CD4-positive, alpha-beta T cell (primary cell): ENCODE data around the gene NFKBIZ. TPM values are rescaled to one million over a fixed set of nuclear protein-coding genes. Genes with fewer than 3 reads are reported as not detected.

Source experiments
- ATAC-seq: fragments of 200-7000 bp; cut with Tn5 transposase; one replicate; pipeline ENCODE4 v1.10.0; 2022; ENCODE audit warnings: mild to moderate bottlenecking; ENCODE audit not compliant: poor library complexity
- CTCF ChIA-PET: fragments of 350-600 bp; sonication (Branson Sonifier 250); formaldehyde crosslinking; loops from one replicate; lab custom pipeline; 2021; ENCODE audit warnings: antibody characterized with exemption, inconsistent platforms; lab: Charles Lee
- POLR2A ChIA-PET: fragments of 350-600 bp; sonication (Branson Sonifier 250); formaldehyde crosslinking; loops from one replicate; lab custom pipeline; 2021; ENCODE audit warnings: antibody characterized with exemption, inconsistent platforms; lab: Charles Lee
- DNase-seq, 14 experiments: peaks; one replicate each; pipeline ENCODE4 v3.0.0-alpha.2; 2013 to 2020; ENCODE audit warnings: mixed read lengths in 2 of 14
- H3K27ac ChIP-seq, 2 donors: one replicate each; pipeline versions ENCODE4 v1.5.1 to v1.7.0; 2013; ENCODE audit warnings: low read length in 2 of 2, low read depth in 1 of 2, mild to moderate bottlenecking in 1 of 2
- H3K27me3 ChIP-seq, 2 experiments: 1 replicate in 1 of 2; 2 replicates in 1 of 2; pipeline versions ENCODE4 v1.6.1 to v1.7.0; 2013; ENCODE audit warnings: low read length in 2 of 2, control low read depth in 1 of 2, mild to moderate bottlenecking in 1 of 2, moderate library complexity in 1 of 2; ENCODE audit not compliant: insufficient read depth in 2 of 2, control insufficient read depth in 1 of 2
- H3K36me3 ChIP-seq: one replicate; pipeline ENCODE4 v1.6.1; 2013; ENCODE audit warnings: low read length, control low read depth; ENCODE audit not compliant: insufficient read depth
- H3K4me1 ChIP-seq: one replicate; pipeline ENCODE4 v1.6.1; 2013; ENCODE audit warnings: low read length, control low read depth; ENCODE audit not compliant: insufficient read depth
- H3K4me3 ChIP-seq: one replicate; pipeline ENCODE4 v1.5.1; 2013; ENCODE audit warnings: mild to moderate bottlenecking, low read length, moderate library complexity
- H3K9me3 ChIP-seq, 2 experiments: 1 replicate in 1 of 2; 2 replicates in 1 of 2; pipeline versions ENCODE4 v1.6.1 to v1.7.0; 2013; ENCODE audit warnings: low read length in 2 of 2, mild to moderate bottlenecking in 2 of 2, control low read depth in 1 of 2, moderate library complexity in 1 of 2; ENCODE audit not compliant: control insufficient read depth in 1 of 2, insufficient read depth in 1 of 2
- H3K27ac Mint-ChIP-seq: one replicate; pipeline ENCODE4 v1.8.0; 2020; ENCODE audit warnings: mixed read lengths
- H3K27me3 Mint-ChIP-seq: one replicate; pipeline ENCODE4 v1.8.0; 2021; ENCODE audit warnings: mixed read lengths
- H3K36me3 Mint-ChIP-seq: one replicate; pipeline ENCODE4 v1.8.0; 2021; ENCODE audit warnings: low read depth, mixed read lengths
- H3K4me1 Mint-ChIP-seq: one replicate; pipeline ENCODE4 v1.8.0; 2021; ENCODE audit warnings: low read depth, mixed read lengths
- H3K4me3 Mint-ChIP-seq: one replicate; pipeline ENCODE4 v1.8.0; 2020; ENCODE audit warnings: mild to moderate bottlenecking, mixed read lengths
- H3K9me3 Mint-ChIP-seq: one replicate; pipeline ENCODE4 v1.8.0; 2020; ENCODE audit warnings: mixed read lengths
- CTCF ChIP-seq: fragments of 200-600 bp; IDR thresholded peaks from one replicate; pipeline ENCODE4 v1.8.0; 2022; ENCODE audit warnings: antibody characterized with exemption, mild to moderate bottlenecking
- intact Hi-C, 2 experiments: fragments of 100-400 bp; cut with DNase I in 1 of 2; cut with micrococcal nuclease in 1 of 2; formaldehyde crosslinking; loops; one replicate each; pipeline versions ENCODE4 v1.15.1 to v1.9.0; 2023 to 2025; cut with DNase I, micrococcal nuclease
- total RNA-seq, 174 experiments: library from RNA in 2 of 174; stranded (reverse) in 2 of 174; gene quantifications; one replicate each; pipeline ENCODE4 v1.2.3 and lab custom pipeline; 2021 to 2026

The NFKBIZ gene
- total RNA-seq, 2 experiments from 2014 or later, result 438 to 451 TPM

DNA sequence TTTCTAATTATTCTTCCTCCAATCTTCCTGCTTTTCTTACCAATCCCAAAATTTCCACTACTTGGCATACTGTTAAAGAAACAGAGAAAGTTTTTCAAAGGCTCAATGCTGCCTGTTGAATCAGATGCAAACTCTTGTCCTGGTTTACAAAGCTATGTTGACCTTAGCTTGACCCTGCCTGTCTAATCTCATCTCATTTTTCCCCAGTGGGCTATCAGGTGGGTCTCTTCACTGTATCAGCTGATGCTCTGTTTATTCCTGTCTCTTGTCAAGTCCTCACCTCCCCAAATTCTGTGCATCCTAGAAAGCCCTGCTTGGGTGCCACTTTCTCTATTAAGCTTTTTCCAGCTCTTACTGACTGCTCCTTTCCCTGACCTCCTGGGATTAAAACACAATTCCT, 18.2 kb downstream of the NFKBIZ start:
- Histone ChIP-seq H3K27me3 (no peaks in the 10 kb centered on the region), H3K27ac (no peak overlapping the region), H3K4me3 (no peak overlapping the region), H3K36me3 (no peaks in the 10 kb centered on the region), H3K4me1 (no peaks in the 10 kb centered on the region), H3K9me3 (no peaks in the 10 kb centered on the region)
- TF ChIP-seq CTCF, result no peak
- Mint-ChIP-seq H3K27ac (no peak overlapping the region), H3K9me3 (no peaks in the 10 kb centered on the region), H3K27me3 (no peaks in the 10 kb centered on the region), H3K4me3 (no peak overlapping the region), H3K4me1 (no peaks in the 10 kb centered on the region), H3K36me3 (no peaks in the 10 kb centered on the region)
- ChIA-PET CTCF (no interaction called here), POLR2A (interaction anchor here (0.9 to 1.8 kb wide), 2 partner anchors 11 to 56 kb away, joined by 3 to 10 read pairs; no protein-coding TSS in a partner anchor)
- no peak for DNase-seq
- no peak for ATAC-seq
- intact Hi-C loops, result no loop called here

DNA sequence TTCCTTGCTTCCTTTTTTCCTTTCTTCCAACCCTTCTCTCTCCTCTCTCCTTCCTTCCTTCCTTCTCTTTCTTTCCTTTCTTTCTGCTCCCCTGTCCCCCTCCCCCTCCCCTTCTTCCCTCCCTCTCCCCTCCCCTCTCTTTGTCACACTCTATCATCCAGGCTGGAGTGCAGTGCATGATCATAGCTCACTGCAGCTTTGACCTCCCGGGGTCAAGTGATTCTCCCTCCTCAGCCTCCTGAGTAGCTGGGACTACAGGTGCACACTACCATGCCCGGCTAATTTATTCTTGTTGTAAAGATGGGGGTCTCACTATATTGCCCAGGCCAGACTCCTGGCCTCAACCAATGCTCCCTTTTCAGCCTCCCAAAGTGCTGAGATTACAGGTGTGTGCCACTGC, 18.7 kb downstream of the NFKBIZ start:
- CTCF ChIA-PET, result no interaction called here

DNA sequence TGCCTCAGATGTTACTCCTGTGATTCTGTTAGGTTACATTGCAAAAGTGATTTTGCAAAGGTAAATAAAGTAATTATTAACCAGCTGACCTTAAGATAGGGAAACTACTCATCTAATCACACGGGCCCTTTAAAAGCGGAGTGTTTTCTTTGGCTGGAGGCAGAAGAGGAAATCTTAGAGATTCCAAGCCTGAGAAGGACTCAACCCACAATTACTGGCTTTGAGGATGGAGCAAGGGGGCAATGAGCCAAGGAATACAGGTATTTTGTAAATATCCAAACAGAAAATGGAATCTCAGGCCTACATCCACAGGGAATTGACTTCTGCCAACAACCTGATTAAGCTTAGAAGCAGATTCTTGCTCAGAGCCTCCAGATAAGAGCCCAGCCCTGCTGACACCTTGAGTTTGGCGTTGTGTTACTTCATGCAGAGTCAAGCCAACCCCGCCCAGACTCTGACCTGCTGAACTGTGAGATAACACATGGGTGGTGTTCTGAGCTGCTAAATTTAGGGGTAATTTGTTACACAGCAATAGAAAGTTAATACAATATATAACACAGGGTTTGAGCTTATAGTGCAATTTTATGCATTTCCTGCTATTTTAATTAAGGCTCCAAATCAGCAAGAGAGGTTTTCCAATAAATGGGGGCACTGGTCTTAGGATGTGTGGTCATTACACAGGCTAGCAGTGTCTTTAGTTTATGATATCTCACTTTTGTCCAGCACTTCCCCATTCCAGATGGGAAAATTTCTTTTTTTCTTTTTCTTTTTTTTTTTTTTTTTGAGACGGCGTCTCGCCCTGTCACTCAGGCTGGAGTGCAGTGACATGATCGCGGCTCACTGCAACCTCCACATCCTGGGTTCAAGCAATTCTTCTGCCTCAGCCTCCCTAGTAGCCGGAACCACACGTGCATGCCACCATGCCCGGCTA, 19.5 kb downstream of the NFKBIZ start:
- Mint-ChIP-seq H3K27me3 (no peaks in the 10 kb centered on the region), H3K9me3 (no peaks in the 10 kb centered on the region), H3K4me3 (no peak overlapping the region), H3K36me3 (no peaks in the 10 kb centered on the region), H3K27ac (no peak overlapping the region), H3K4me1 (no peaks in the 10 kb centered on the region)
- DNase-seq (no peak), ATAC-seq (no peak)
- Histone ChIP-seq H3K4me3 (no peak overlapping the region), H3K27ac (no peak overlapping the region), H3K36me3 (no peaks in the 10 kb centered on the region), H3K4me1 (no peaks in the 10 kb centered on the region), H3K9me3 (no peaks in the 10 kb centered on the region), H3K27me3 (no peaks in the 10 kb centered on the region)
- intact Hi-C loops, result no loop called here
- TF ChIP-seq CTCF, result no peak
- ChIA-PET CTCF (no interaction called here), POLR2A (interaction anchor here (1.3 kb wide), 1 partner anchor 19 kb away, joined by 4 read pairs; the partner anchor contains the start of gene NFKBIZ)

More for the DNA sequence above, 18.7 kb downstream of the NFKBIZ start:
- Mint-ChIP-seq H3K9me3 (no peaks in the 10 kb centered on the region), H3K27ac (no peak overlapping the region), H3K4me3 (no peak overlapping the region), H3K36me3 (no peaks in the 10 kb centered on the region), H3K27me3 (no peaks in the 10 kb centered on the region), H3K4me1 (no peaks in the 10 kb centered on the region)
- Histone ChIP-seq H3K27ac (no peak overlapping the region), H3K9me3 (no peaks in the 10 kb centered on the region), H3K4me3 (no peak overlapping the region), H3K36me3 (no peaks in the 10 kb centered on the region), H3K4me1 (no peaks in the 10 kb centered on the region), H3K27me3 (no peaks in the 10 kb centered on the region)
- POLR2A ChIA-PET, result interaction anchor here (1.8 kb wide), 1 partner anchor 11 kb away, joined by 10 read pairs; no protein-coding TSS in a partner anchor
- no peak for ATAC-seq
- intact Hi-C loops, result no loop called here
- TF ChIP-seq CTCF, result no peak
- DNase-seq, result no peak
